Liver (tissue), 9 donors: ENCODE results near the gene KRT4. TPM values are rescaled to one million over a fixed set of nuclear protein-coding genes. Genes with fewer than 3 reads are reported as not detected.

Source experiments
- DNase-seq: peaks from one replicate; pipeline ENCODE4 v3.0.0-alpha.2; 2017; ENCODE audit warnings: low spot score
- H3K27ac ChIP-seq, 2 donors: one replicate each; pipeline ENCODE4 v1.7.0; 2013; ENCODE audit warnings: inconsistent platforms in 2 of 2, low read length in 2 of 2, control low read depth in 1 of 2, low read depth in 1 of 2, mild to moderate bottlenecking in 1 of 2
- H3K27me3 ChIP-seq, 4 donors: one replicate each; pipeline versions ENCODE4 v1.6.1 to v1.7.0; 2013; ENCODE audit warnings: low read length in 3 of 4, inconsistent platforms in 1 of 4, mild to moderate bottlenecking in 1 of 4, moderate library complexity in 1 of 4; ENCODE audit not compliant: control insufficient read depth in 4 of 4, insufficient read depth in 4 of 4
- H3K36me3 ChIP-seq, 4 donors: one replicate each; pipeline versions ENCODE4 v1.6.1 to v1.7.0; 2013; ENCODE audit warnings: low read length in 3 of 4, mild to moderate bottlenecking in 3 of 4, low read depth in 1 of 4, moderate library complexity in 1 of 4; ENCODE audit not compliant: control insufficient read depth in 4 of 4, insufficient read depth in 3 of 4
- H3K4me1 ChIP-seq, 4 donors: one replicate each; pipeline versions ENCODE4 v1.6.1 to v1.7.0; 2013; ENCODE audit warnings: low read length in 3 of 4, mild to moderate bottlenecking in 3 of 4, moderate library complexity in 1 of 4; ENCODE audit not compliant: control insufficient read depth in 4 of 4, insufficient read depth in 4 of 4
- H3K4me3 ChIP-seq, 3 donors: one replicate each; pipeline versions ENCODE4 v1.6.1 to v1.7.0; 2013; ENCODE audit warnings: low read length in 3 of 3, control low read depth in 1 of 3, low read depth in 1 of 3, mild to moderate bottlenecking in 1 of 3
- H3K9ac ChIP-seq, 2 donors: one replicate each; pipeline ENCODE4 v1.7.0; 2013; ENCODE audit warnings: low read length in 2 of 2, mild to moderate bottlenecking in 2 of 2, moderate library complexity in 2 of 2, control low read depth in 1 of 2, low read depth in 1 of 2
- H3K9me3 ChIP-seq, 4 donors: one replicate each; pipeline versions ENCODE4 v1.6.1 to v1.7.0; 2013; ENCODE audit warnings: low read length in 3 of 4; ENCODE audit not compliant: control insufficient read depth in 4 of 4
- ATF3 ChIP-seq: IDR thresholded peaks from 2 replicates; pipeline ENCODE4 v1.6.1; 2016; ENCODE audit warnings: antibody characterized with exemption
- CTCF ChIP-seq: fragments of 150-350 bp; IDR thresholded peaks from 2 replicates; pipeline ENCODE4 v1.5.1; 2017; ENCODE audit warnings: improper control_type of control experiment, low read depth, low read length; ENCODE audit not compliant: missing input control
- EGR1 ChIP-seq, 2 donors: IDR thresholded peaks; 2 replicates each; pipeline ENCODE4 v1.6.1; 2016 to 2018; ENCODE audit warnings: antibody characterized with exemption in 2 of 2, low read depth in 2 of 2
- FOXA1 ChIP-seq: IDR thresholded peaks from 2 replicates; pipeline ENCODE4 v1.6.1; 2016; ENCODE audit warnings: antibody characterized with exemption
- FOXA2 ChIP-seq: IDR thresholded peaks from 2 replicates; pipeline ENCODE4 v1.6.1; 2016; ENCODE audit warnings: antibody characterized with exemption
- GABPA ChIP-seq, 2 donors: IDR thresholded peaks in 1 of 2; conservative IDR thresholded peaks in 1 of 2; 2 replicates each; pipeline ENCODE4 v1.6.1; 2016; ENCODE audit warnings: antibody characterized with exemption in 2 of 2, mild to moderate bottlenecking in 1 of 2, moderate library complexity in 1 of 2
- HNF4A ChIP-seq, 2 donors: conservative IDR thresholded peaks; 2 replicates each; pipeline ENCODE4 v1.6.1; 2016; ENCODE audit warnings: antibody characterized with exemption in 2 of 2, mild to moderate bottlenecking in 2 of 2
- HNF4G ChIP-seq: IDR thresholded peaks from 2 replicates; pipeline ENCODE4 v1.6.1; 2016; ENCODE audit warnings: antibody characterized with exemption
- JUND ChIP-seq, 2 donors: IDR thresholded peaks; 2 replicates each; pipeline ENCODE4 v1.6.1; 2016; ENCODE audit warnings: antibody characterized with exemption in 2 of 2
- MAX ChIP-seq: IDR thresholded peaks from 2 replicates; pipeline ENCODE4 v1.6.1; 2016; ENCODE audit warnings: antibody characterized with exemption
- NR2F2 ChIP-seq: IDR thresholded peaks from 2 replicates; pipeline ENCODE4 v1.6.1; 2016; ENCODE audit warnings: antibody characterized with exemption
- RAD21 ChIP-seq, 2 donors: IDR thresholded peaks; 2 replicates each; pipeline ENCODE4 v1.6.1; 2016; ENCODE audit warnings: antibody characterized with exemption in 2 of 2, mild to moderate bottlenecking in 2 of 2
- REST ChIP-seq: IDR thresholded peaks from 2 replicates; pipeline ENCODE4 v1.6.1; 2016; ENCODE audit warnings: antibody characterized with exemption, mild to moderate bottlenecking
- RXRA ChIP-seq, 2 donors: IDR thresholded peaks; 2 replicates each; pipeline ENCODE4 v1.6.1; 2017 to 2018; ENCODE audit warnings: antibody characterized with exemption in 2 of 2, mild to moderate bottlenecking in 1 of 2
- SP1 ChIP-seq: IDR thresholded peaks from 2 replicates; pipeline ENCODE4 v1.6.1; 2018; ENCODE audit warnings: antibody characterized with exemption, mild to moderate bottlenecking
- TAF1 ChIP-seq: conservative IDR thresholded peaks from 2 replicates; pipeline ENCODE4 v1.6.1; 2016; ENCODE audit warnings: antibody characterized with exemption, mild to moderate bottlenecking
- YY1 ChIP-seq: IDR thresholded peaks from 2 replicates; pipeline ENCODE4 v1.6.1; 2016; ENCODE audit warnings: antibody characterized with exemption, mild to moderate bottlenecking
- ZBTB33 ChIP-seq: IDR thresholded peaks from 2 replicates; pipeline ENCODE4 v1.6.1; 2016; ENCODE audit warnings: antibody characterized with exemption
- WGBS: extraction: QIAGEN DNeasy Blood & Tissue Kit; methylation state at CpG from one replicate; pipeline ENCODE4 v1.1.7; 2013; 5-methylcytosine and 5-hydroxymethylcytosine counted together
- polyA plus RNA-seq, 2 donors: library from polyadenylated mRNA; stranded (reverse) in 1 of 2; unstranded in 1 of 2; fragments of 200-250 nt in 1 of 2; fragments of >200 nt in 1 of 2; fragmentation: Nextera tagmentation in 1 of 2; extraction: Ambion mirVana in 1 of 2; gene quantifications; one replicate each; pipeline versions ENCODE4 v1.2.1 to v1.2.3, GENCODE V29; 2013 to 2015
- total RNA-seq, 2 donors: library from RNA; depleted of rRNA; stranded (reverse); fragments of >200 nt; gene quantifications; one replicate each; pipeline ENCODE4 v1.2.3, GENCODE V29; 2014
- donor health status: healthy.
- donor health status: healthy.
- donor health status: healthy.
- donor health status: healthy.
- donor health status: healthy.

Gene KRT4
- total and polyA plus RNA-seq, 4 donors = 0.05 to 0.23 TPM; not detected in 2

GRCh38 chr12:52788192-52788875 lies 25.6 kb downstream of the KRT4 start:
- Histone ChIP-seq H3K9ac (no peak overlapping the region), H3K4me1 (no peaks in the 10 kb centered on the region), H3K27me3 (peaks cover 0 to 2% (median 0%) of the 10 kb centered on the region in 4 donors), H3K9me3 (no peaks in the 10 kb centered on the region), H3K36me3 (no peaks in the 10 kb centered on the region), H3K27ac (no peak overlapping the region), H3K4me3 (no peak overlapping the region)
- 82% methylated on average over 6 of the region's 6 CpGs for WGBS
- TF ChIP-seq HNF4A (conservative IDR thresholded peaks at IDR 0.05) (no peak), NR2F2 (no peak), MAX (no peak), REST (no peak), SP1 (no peak), HNF4G (no peak), ZBTB33 (no peak), ATF3 (no peak), EGR1 (IDR thresholded peaks at IDR 0.05; ENCODE audit: low read depth in 2 of 2) (no peak), YY1 (no peak), RAD21 (IDR thresholded peaks at IDR 0.05) (no peak), CTCF (no peak), RXRA (IDR thresholded peaks at IDR 0.05) (no peak), GABPA (IDR thresholded peaks at IDR 0.05 in 1 of 2, conservative IDR thresholded peaks at IDR 0.05 in 1 of 2) (no peak), JUND (IDR thresholded peaks at IDR 0.05) (no peak), TAF1 (no peak), FOXA1 (no peak), FOXA2 (no peak)
- DNase-seq = no peak
